ENCODE results near the gene POLR2M.

POLR2M gene

DNA sequence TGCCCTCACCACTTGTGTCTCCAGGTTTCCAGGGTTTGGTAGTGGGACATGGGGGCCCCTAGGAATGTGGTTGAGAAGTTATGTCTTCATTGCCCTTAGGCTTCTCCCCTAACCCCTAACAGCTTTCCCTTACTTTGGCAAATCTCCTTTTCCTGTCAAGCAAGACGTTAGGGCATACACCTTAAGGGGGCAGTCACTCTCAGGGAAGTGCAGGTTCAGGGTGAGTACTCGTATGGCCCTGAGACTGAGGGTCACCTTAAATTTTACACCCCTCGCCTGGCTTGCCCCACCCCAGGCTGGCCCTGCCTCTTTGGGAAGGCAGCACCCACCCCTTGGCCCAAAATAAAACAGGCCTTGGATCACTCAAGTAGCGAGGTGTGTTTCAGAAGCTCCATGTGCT, 33.5 kb downstream of the POLR2M start:
- peaks cover 18% of the 10 kb centered on the region for H3K4me1 Mint-ChIP-seq
- H3K36me3 Mint-ChIP-seq (ENCODE audit: low read depth), result peaks cover 12% of the 10 kb centered on the region
- no peak overlapping the region for H3K27ac Mint-ChIP-seq
- DNase-seq, result no peak
- TF ChIP-seq, protein P1, sequence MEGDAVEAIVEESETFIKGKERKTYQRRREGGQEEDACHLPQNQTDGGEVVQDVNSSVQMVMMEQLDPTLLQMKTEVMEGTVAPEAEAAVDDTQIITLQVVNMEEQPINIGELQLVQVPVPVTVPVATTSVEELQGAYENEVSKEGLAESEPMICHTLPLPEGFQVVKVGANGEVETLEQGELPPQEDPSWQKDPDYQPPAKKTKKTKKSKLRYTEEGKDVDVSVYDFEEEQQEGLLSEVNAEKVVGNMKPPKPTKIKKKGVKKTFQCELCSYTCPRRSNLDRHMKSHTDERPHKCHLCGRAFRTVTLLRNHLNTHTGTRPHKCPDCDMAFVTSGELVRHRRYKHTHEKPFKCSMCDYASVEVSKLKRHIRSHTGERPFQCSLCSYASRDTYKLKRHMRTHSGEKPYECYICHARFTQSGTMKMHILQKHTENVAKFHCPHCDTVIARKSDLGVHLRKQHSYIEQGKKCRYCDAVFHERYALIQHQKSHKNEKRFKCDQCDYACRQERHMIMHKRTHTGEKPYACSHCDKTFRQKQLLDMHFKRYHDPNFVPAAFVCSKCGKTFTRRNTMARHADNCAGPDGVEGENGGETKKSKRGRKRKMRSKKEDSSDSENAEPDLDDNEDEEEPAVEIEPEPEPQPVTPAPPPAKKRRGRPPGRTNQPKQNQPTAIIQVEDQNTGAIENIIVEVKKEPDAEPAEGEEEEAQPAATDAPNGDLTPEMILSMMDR (IDR thresholded peaks at IDR 0.05), result no peak
- no peak overlapping the region for H3K4me3 Mint-ChIP-seq
- H3K27me3 Mint-ChIP-seq (ENCODE audit: low read depth, poor library complexity), result peaks cover 3% of the 10 kb centered on the region
- peaks cover 15% of the 10 kb centered on the region for H3K9me3 Mint-ChIP-seq

DNA sequence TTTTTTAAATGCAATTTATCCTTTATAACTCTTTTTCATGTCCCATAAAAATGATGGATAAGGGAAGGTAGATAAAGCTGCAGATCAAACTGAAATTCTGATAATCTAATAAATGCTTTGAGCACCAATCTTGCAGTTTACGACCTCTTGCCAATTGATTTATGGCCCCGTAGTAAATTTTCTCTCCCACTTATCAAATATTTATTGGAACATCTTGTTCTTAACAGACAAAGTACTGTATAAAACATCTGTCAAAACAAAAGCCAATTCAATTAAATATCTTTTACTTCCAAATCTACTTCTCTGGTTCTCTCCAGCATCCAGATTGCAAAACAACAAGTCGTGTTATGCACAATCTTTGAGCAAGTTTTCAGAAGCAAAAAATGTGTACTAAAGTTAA, 34.6 kb downstream of the POLR2M start:
- Mint-ChIP-seq H3K36me3 (ENCODE audit: low read depth) (peaks cover 12% of the 10 kb centered on the region), H3K4me3 (no peak overlapping the region), H3K4me1 (peaks cover 18% of the 10 kb centered on the region), H3K27ac (no peak overlapping the region), H3K27me3 (ENCODE audit: low read depth, poor library complexity) (peaks cover 3% of the 10 kb centered on the region), H3K9me3 (peaks cover 15% of the 10 kb centered on the region)
- DNase-seq, result no peak
- TF ChIP-seq, protein P1 (IDR thresholded peaks at IDR 0.05), result no peak

DNA sequence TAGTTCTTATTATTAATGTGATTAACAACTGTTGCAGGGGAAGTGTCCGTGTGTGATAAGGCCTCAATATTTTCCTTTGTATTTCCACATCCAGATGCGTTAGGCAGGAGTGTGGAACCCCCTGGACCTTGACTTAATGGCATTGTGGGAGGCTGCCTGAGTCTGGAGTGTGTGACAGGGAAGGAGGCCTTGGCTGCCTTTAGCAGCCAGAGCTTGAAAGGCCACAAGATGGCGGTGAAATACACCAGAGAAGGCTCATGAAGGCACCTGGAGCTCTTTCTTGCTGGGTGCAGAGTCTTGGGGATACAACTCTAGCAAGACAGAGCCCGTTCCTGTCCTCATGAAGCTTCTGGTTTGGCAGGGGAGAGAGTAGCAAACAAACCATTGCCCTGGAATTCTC, 36.9 kb downstream of the POLR2M start:
- H3K36me3 Mint-ChIP-seq (ENCODE audit: low read depth), result no peaks in the 10 kb centered on the region
- no peak overlapping the region for H3K4me3 Mint-ChIP-seq
- no peaks in the 10 kb centered on the region for H3K9me3 Mint-ChIP-seq
- H3K27ac Mint-ChIP-seq, result no peak overlapping the region
- H3K4me1 Mint-ChIP-seq, result peaks cover 29% of the 10 kb centered on the region
- DNase-seq, result no peak
- TF ChIP-seq, protein P1 (IDR thresholded peaks at IDR 0.05), result no peak
- peaks cover 8% of the 10 kb centered on the region for H3K27me3 Mint-ChIP-seq (ENCODE audit: low read depth, poor library complexity)

DNA sequence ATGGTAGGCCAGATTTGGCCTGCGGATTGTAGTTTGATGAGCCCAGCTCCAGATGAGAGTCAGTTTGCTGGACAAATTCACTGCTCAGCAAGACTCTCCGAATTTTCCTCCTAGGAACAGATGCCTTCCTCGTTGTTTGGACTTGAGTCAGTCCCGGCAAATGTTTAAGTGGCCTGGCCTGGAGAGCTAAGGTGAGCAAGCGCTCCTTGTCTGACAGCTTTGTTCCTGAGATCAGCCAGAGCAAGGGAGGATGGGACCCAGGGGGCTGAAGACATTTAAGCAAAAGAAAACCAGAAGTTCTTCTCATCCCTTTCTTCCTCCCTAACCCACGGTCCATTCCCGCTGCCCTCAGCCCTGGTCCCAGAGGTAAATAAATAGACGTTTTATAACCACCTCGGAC, 40.3 kb downstream of the POLR2M start:
- Mint-ChIP-seq H3K27ac (peak overlapping the region; percentile 61), H3K27me3 (ENCODE audit: low read depth, poor library complexity) (peaks cover 8% of the 10 kb centered on the region), H3K9me3 (no peaks in the 10 kb centered on the region), H3K4me1 (peaks cover 23% of the 10 kb centered on the region), H3K36me3 (ENCODE audit: low read depth) (no peaks in the 10 kb centered on the region), H3K4me3 (no peak overlapping the region)
- no peak for DNase-seq
- TF ChIP-seq, protein P1 (IDR thresholded peaks at IDR 0.05), result no peak

DNA sequence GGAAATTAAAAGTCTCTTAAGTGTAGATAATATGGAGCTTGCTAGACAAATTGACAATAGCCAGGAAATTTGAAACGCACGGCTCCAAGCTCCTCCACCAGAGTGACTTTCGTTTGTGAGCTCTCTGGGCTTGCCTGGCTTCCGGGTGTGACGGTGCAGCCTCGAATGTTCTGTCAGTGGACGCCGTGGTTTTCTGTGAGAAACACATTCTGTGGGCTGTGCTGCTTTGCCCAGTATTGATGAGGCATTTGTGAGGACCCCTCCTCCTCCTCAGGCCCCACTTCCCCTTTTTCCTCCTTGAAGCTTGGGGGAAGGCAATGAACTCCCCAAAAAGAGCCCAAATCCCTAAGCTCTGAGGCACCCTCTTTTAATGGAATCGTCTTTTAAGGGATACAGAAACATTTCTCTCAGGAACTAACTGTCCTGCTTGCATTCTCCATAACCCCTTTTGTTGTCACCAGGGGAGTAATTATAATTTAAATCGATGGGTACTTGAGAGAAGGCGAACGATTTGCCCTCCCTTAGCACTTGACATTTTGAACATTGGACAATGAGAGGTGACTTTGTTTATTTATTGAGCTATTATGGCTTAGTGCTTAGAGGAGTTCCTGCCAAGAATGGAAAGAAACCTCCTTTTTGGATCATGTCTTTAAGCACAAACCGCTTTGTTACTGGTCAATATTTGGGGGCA, 40.8 kb downstream of the POLR2M start:
- TF ChIP-seq, protein P1 (IDR thresholded peaks at IDR 0.05), result no peak
- peaks cover 8% of the 10 kb centered on the region for H3K27me3 Mint-ChIP-seq (ENCODE audit: low read depth, poor library complexity)
- H3K4me3 Mint-ChIP-seq, result no peak overlapping the region
- no peaks in the 10 kb centered on the region for H3K9me3 Mint-ChIP-seq
- DNase-seq, result no peak
- peaks cover 23% of the 10 kb centered on the region for H3K4me1 Mint-ChIP-seq
- peak overlapping the region; percentile 61 for H3K27ac Mint-ChIP-seq
- H3K36me3 Mint-ChIP-seq (ENCODE audit: low read depth), result no peaks in the 10 kb centered on the region

DNA sequence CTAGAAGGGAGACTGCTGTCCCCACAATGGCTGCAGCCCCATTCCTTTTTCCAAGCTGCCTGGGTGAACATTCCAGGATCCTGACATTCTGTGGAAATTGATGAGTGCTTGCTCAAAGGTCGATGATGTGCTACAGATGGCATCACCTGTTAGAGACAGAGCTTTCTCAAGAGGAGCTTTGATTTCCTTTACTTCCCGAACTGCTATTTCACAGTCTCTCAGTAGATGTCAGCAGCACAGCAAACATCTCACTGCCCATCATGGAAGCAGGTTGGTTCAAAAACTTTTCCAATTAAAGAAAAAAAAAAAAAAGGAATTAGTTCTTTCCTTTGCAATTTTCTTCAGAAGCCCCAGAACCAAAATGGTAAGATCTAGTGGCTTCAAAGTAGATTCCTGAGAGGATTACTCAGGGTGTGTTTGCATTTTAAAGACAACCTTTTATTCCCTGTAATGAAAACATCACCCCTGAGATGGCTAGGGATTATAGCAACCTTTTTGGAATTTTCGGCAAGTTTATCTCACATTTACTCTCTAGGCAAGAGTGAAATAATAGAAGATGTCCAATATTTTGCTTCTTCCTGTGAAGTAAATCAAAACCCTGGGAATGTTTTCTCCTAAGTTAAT, 44.8 kb downstream of the POLR2M start:
- no peak overlapping the region for H3K4me3 Mint-ChIP-seq
- H3K9me3 Mint-ChIP-seq, result no peaks in the 10 kb centered on the region
- H3K36me3 Mint-ChIP-seq (ENCODE audit: low read depth), result no peaks in the 10 kb centered on the region
- DNase-seq, result no peak
- peaks cover 8% of the 10 kb centered on the region for H3K27me3 Mint-ChIP-seq (ENCODE audit: low read depth, poor library complexity)
- no peak overlapping the region for H3K27ac Mint-ChIP-seq
- TF ChIP-seq, protein P1 (IDR thresholded peaks at IDR 0.05), result peak; percentile 42
- H3K4me1 Mint-ChIP-seq, result peaks cover 24% of the 10 kb centered on the region
